K562 (cell line): ENCODE data around the gene SEPTIN8. TPM values are rescaled to one million over a fixed set of nuclear protein-coding genes. Genes with fewer than 3 reads are reported as not detected.
A peak's percentile ranks its signal among the peaks of the same experiment; 100 is the strongest.

Experiments used
- ARID1B ChIP-seq: fragments of 450-650 bp; IDR thresholded peaks from 2 replicates; pipeline ENCODE4 v1.6.1; 2016; ENCODE audit warnings: antibody characterized with exemption, mild to moderate bottlenecking, inconsistent platforms
- GATAD2A ChIP-seq: fragments of 450-650 bp; IDR thresholded peaks from 2 replicates; pipeline ENCODE4 v1.6.1; 2017
- JUND ChIP-seq, 2 experiments: IDR thresholded peaks; 2 replicates in 1 of 2; 3 replicates in 1 of 2; pipeline ENCODE4 v1.6.1; 2011; ENCODE audit warnings: borderline replicate concordance in 2 of 2, low read depth in 2 of 2, low read length in 2 of 2, improper control_type of control experiment in 1 of 2, missing biosample characterization in 1 of 2, missing genetic modification characterization in 1 of 2, missing genetic modification reagents in 1 of 2
- KDM1A ChIP-seq, 2 experiments: fragments of 450-650 bp; IDR thresholded peaks; 2 replicates each; pipeline ENCODE4 v1.6.1; 2016; ENCODE audit warnings: mild to moderate bottlenecking in 2 of 2
- MEIS2 ChIP-seq: fragments of 450-650 bp; IDR thresholded peaks from 2 replicates; pipeline ENCODE4 v1.6.1; 2014; ENCODE audit warnings: mild to moderate bottlenecking; ENCODE audit not compliant: partially characterized antibody
- MYC ChIP-seq, 2 experiments: fragments of 250-450 bp in 1 of 2; sonication (Bioruptor Pico) in 1 of 2; IDR thresholded peaks; 2 replicates each; pipeline versions ENCODE4 v1.5.1 to v1.6.1; 2012 to 2021; ENCODE audit warnings: low read depth in 2 of 2, borderline replicate concordance in 1 of 2, improper control_type of control experiment in 1 of 2, low read length in 1 of 2, mild to moderate bottlenecking in 1 of 2, moderate library complexity in 1 of 2
- NR1H2 ChIP-seq: sonication (generic); formaldehyde crosslinking; IDR thresholded peaks from 2 replicates; pipeline ENCODE4 v1.4.0; 2020; ENCODE audit warnings: mild to moderate bottlenecking, missing genetic modification reagents
- NR2C1 ChIP-seq, 2 experiments: fragments of 450-650 bp; IDR thresholded peaks; 2 replicates each; pipeline ENCODE4 v1.6.1; 2017; ENCODE audit warnings: mild to moderate bottlenecking in 2 of 2, antibody characterized with exemption in 1 of 2, inconsistent platforms in 1 of 2, missing compliant biosample characterization in 1 of 2, missing genetic modification characterization in 1 of 2
- RCOR1 ChIP-seq, 2 experiments: IDR thresholded peaks; 2 replicates each; pipeline ENCODE4 v1.6.1; 2012; ENCODE audit warnings: low read depth in 2 of 2, low read length in 2 of 2, borderline replicate concordance in 1 of 2, improper control_type of control experiment in 1 of 2
- TBP ChIP-seq: optimal IDR thresholded peaks from 2 replicates; pipeline ENCODE3; 2011; ENCODE audit warnings: low read depth, low read length, improper control_type of control experiment
- ZNF444 ChIP-seq: fragments of 250-450 bp; sonication (Bioruptor Pico); IDR thresholded peaks from 2 replicates; pipeline ENCODE4 v1.4.0; 2020; ENCODE audit warnings: mild to moderate bottlenecking, moderate library complexity
- ZSCAN32 ChIP-seq: fragments of 450-650 bp; formaldehyde crosslinking; IDR thresholded peaks from 2 replicates; pipeline ENCODE4 v1.4.0; 2020; ENCODE audit warnings: mild to moderate bottlenecking, moderate library complexity
- polyA plus RNA-seq, 8 experiments: library from polyadenylated mRNA; depleted of rRNA in 4 of 8; stranded (reverse) in 5 of 8; unstranded in 3 of 8; fragments of >200 nt; fragmentation: Nextera tagmentation in 2 of 8; fragmentation: Illumina TruSeq in 1 of 8; extraction: Ambion mirVana in 2 of 8; extraction: Trizol in 1 of 8; gene quantifications; 2 replicates each; pipeline versions ENCODE4 v1.2.1 to v1.2.3, GENCODE V29; 2011 to 2014; ENCODE audit warnings: inconsistent platforms in 1 of 8, missing spikeins in 1 of 8
- total RNA-seq, 7 experiments: library from RNA; depleted of rRNA in 6 of 7; stranded (reverse); fragments of >200 nt in 6 of 7; fragmentation: Illumina TruSeq in 2 of 7; extraction: Trizol in 2 of 7; gene quantifications; 2 replicates each; pipeline versions ENCODE4 v1.2.1 to v1.2.3, GENCODE V29; 2011 to 2021; ENCODE audit warnings: low replicate concordance in 1 of 7
- TF ChIP-seq, protein P1 (sequence below): fragments of 450-650 bp; IDR thresholded peaks from 2 replicates; pipeline ENCODE4 v1.6.1; 2016; ENCODE audit warnings: low read depth, mild to moderate bottlenecking, moderate library complexity
- TF ChIP-seq, protein P2 (sequence below): fragments of 450-650 bp; IDR thresholded peaks from 2 replicates; pipeline ENCODE4 v1.6.1; 2016
- TF ChIP-seq, protein P3 (sequence below): fragments of 200-800 bp; sonication (Bioruptor generic); IDR thresholded peaks from 2 replicates; pipeline ENCODE4 v1.6.1; 2017; ENCODE audit warnings: missing genetic modification characterization, missing compliant biosample characterization
- TF ChIP-seq, protein P4 (sequence below): IDR thresholded peaks from 2 replicates; pipeline ENCODE4 v1.6.1; 2012; ENCODE audit warnings: low read depth, low read length, improper control_type of control experiment, borderline replicate concordance

Gene SEPTIN8
- total and polyA plus RNA-seq, 9 of the 15 experiments (the other 6 are each of a cell fraction or from before 2014, with no cell fraction given): 19.3 to 142 (median 101) TPM

DNA sequence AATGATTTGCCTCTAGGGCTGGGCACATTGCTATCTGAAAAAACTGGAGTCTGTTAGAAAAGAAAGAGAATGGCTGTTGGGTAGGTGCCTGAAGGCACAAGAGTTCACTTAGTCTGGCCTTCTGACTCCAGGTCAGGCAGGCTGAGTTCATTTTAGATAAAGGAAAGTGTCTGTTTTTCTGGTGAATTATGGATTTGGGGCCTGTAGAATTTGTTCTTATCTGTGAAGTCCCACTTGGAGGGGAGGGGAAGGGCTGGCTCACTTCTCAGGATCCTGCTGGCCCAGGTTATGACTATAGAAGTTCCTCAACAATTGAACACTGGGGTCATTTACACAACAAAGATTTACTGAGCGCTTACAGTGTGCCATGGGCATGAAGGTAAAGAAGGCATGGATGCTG is 11.5 kb upstream of the SEPTIN8 start (continued):
- TF ChIP-seq MEIS2 (peak; percentile 95), JUND (IDR thresholded peaks at IDR 0.05; ENCODE audit: borderline replicate concordance, low read depth, low read length) (peak; percentile 50; the same call in 1 of the 2 replicates), JUND (tag; IDR thresholded peaks at IDR 0.05; ENCODE audit: borderline replicate concordance, low read depth, low read length) (peak; percentile 50; the same call in 1 of the 3 replicates), ARID1B (peak; percentile 84), NR1H2 (no peak), TBP (peak; percentile 44), ZNF444 (CRISPR knock-in tag) (no peak), RCOR1 (IDR thresholded peaks at IDR 0.05; ENCODE audit: borderline replicate concordance in 1 of 2, low read depth in 2 of 2, low read length in 2 of 2) (peak in 1 of 2 experiments; percentile 75; a peak in 1 of 4 replicates), MYC (IDR thresholded peaks at IDR 0.05; ENCODE audit: low read depth, low read length) (0 out of 2 replicates have a peak, but pooled peaks have one; percentile 8), MYC (CRISPR knock-in tag; IDR thresholded peaks at IDR 0.05; ENCODE audit: borderline replicate concordance, low read depth) (no peak), ZSCAN32 (CRISPR knock-in tag) (no peak), NR2C1 (IDR thresholded peaks at IDR 0.05) (peak; percentile 26; the same call in 1 of the 2 replicates), NR2C1 (tag; IDR thresholded peaks at IDR 0.05) (peak; percentile 16; the same call in 1 of the 2 replicates), KDM1A (IDR thresholded peaks at IDR 0.05) (peak in 1 of 2 experiments; percentile 44; a peak in 1 of 4 replicates), GATAD2A (peak; percentile 88)
- TF ChIP-seq, protein P1, sequence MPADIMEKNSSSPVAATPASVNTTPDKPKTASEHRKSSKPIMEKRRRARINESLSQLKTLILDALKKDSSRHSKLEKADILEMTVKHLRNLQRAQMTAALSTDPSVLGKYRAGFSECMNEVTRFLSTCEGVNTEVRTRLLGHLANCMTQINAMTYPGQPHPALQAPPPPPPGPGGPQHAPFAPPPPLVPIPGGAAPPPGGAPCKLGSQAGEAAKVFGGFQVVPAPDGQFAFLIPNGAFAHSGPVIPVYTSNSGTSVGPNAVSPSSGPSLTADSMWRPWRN: no peak
- TF ChIP-seq, protein P2, sequence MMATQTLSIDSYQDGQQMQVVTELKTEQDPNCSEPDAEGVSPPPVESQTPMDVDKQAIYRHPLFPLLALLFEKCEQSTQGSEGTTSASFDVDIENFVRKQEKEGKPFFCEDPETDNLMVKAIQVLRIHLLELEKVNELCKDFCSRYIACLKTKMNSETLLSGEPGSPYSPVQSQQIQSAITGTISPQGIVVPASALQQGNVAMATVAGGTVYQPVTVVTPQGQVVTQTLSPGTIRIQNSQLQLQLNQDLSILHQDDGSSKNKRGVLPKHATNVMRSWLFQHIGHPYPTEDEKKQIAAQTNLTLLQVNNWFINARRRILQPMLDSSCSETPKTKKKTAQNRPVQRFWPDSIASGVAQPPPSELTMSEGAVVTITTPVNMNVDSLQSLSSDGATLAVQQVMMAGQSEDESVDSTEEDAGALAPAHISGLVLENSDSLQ: peak; percentile 88
- TF ChIP-seq, protein P3, sequence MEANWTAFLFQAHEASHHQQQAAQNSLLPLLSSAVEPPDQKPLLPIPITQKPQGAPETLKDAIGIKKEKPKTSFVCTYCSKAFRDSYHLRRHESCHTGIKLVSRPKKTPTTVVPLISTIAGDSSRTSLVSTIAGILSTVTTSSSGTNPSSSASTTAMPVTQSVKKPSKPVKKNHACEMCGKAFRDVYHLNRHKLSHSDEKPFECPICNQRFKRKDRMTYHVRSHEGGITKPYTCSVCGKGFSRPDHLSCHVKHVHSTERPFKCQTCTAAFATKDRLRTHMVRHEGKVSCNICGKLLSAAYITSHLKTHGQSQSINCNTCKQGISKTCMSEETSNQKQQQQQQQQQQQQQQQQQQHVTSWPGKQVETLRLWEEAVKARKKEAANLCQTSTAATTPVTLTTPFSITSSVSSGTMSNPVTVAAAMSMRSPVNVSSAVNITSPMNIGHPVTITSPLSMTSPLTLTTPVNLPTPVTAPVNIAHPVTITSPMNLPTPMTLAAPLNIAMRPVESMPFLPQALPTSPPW: peak; percentile 66
- TF ChIP-seq, protein P4, sequence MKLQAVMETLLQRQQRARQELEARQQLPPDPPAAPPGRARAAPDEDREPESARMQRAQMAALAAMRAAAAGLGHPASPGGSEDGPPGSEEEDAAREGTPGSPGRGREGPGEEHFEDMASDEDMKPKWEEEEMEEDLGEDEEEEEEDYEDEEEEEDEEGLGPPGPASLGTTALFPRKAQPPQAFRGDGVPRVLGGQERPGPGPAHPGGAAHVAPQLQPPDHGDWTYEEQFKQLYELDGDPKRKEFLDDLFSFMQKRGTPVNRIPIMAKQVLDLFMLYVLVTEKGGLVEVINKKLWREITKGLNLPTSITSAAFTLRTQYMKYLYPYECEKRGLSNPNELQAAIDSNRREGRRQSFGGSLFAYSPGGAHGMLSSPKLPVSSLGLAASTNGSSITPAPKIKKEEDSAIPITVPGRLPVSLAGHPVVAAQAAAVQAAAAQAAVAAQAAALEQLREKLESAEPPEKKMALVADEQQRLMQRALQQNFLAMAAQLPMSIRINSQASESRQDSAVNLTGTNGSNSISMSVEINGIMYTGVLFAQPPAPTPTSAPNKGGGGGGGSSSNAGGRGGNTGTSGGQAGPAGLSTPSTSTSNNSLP: peak; percentile 69
- TF ChIP-seq, all 486 proteins: peak for 53
